LNCaP clone FGC (cell line): ENCODE data around the gene TOP2A.

ENCODE experiments used
- DNase-seq: peaks from one replicate; pipeline ENCODE4 v3.0.0-alpha.2; 2011; ENCODE audit warnings: low read depth
- H3K4me3 ChIP-seq: 2 replicates; pipeline ENCODE4 v1.5.1; 2011; ENCODE audit warnings: mild to moderate bottlenecking, low read depth, low read length, control low read depth
- TF ChIP-seq, protein P1 (sequence below): IDR thresholded peaks from 2 replicates; pipeline ENCODE4 v1.5.1; 2012; ENCODE audit warnings: mild to moderate bottlenecking; ENCODE audit not compliant: control insufficient read depth, insufficient read depth; ENCODE audit errors: extremely low read depth

Gene TOP2A

GRCh38 chr17:40351359-40352236 lies 66.1 kb downstream of the TOP2A start:
- H3K4me3 ChIP-seq, result no peak overlapping the region
- TF ChIP-seq, protein P1, sequence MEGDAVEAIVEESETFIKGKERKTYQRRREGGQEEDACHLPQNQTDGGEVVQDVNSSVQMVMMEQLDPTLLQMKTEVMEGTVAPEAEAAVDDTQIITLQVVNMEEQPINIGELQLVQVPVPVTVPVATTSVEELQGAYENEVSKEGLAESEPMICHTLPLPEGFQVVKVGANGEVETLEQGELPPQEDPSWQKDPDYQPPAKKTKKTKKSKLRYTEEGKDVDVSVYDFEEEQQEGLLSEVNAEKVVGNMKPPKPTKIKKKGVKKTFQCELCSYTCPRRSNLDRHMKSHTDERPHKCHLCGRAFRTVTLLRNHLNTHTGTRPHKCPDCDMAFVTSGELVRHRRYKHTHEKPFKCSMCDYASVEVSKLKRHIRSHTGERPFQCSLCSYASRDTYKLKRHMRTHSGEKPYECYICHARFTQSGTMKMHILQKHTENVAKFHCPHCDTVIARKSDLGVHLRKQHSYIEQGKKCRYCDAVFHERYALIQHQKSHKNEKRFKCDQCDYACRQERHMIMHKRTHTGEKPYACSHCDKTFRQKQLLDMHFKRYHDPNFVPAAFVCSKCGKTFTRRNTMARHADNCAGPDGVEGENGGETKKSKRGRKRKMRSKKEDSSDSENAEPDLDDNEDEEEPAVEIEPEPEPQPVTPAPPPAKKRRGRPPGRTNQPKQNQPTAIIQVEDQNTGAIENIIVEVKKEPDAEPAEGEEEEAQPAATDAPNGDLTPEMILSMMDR, result no peak
- DNase-seq, result no peak

- H3K4me3 ChIP-seq, result no peak overlapping the region
- no peak for DNase-seq
Observed at GRCh38 chr17:40350689-40351358, 66.9 kb downstream of the TOP2A start.

DNA sequence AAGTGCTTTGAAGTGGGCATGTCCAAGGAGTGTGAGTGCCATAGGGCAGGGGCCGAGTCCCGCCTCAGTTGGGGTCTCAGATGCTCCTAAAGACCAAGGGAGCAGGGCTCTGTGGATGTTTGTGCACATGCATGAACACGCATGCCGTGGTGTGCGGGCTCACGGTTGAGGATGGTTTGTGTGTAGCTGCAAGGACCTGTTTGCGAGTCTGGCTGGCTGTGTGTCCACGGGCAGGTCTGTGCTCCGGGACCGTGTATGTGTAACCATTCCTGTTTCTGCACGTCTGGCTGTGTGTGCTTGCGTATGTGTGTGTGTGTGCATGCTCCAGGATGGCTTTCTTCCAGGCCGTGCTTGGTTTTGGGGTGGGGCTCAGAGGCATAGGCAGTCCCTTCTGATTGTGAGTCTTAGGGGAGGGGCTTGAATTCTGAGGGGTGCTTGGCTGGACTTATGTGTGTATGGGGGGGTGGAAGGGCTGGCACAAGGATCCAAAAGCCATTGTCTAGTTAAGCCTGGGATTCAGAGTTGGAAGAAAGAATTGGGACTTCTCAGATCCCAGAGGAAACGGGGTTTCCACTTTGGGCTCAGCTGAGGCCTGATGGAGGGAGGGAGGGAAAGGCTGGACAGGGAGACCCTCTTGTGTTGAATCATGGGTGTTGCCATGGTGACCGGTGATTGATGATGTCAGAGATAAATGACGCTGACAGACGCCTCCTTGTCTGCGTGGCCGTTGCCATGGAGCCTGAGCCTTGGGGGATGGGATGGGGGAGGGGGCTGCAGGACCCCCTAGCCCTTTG lies 67.6 kb downstream of the TOP2A start:
- no peak overlapping the region for H3K4me3 ChIP-seq
- DNase-seq, result no peak
- TF ChIP-seq, protein P1, result no peak

More at GRCh38 chr17:40350689-40351358, 66.9 kb downstream of the TOP2A start:
- TF ChIP-seq, protein P1, result no peak

- no peak for DNase-seq
- H3K4me3 ChIP-seq, result no peak overlapping the region
- TF ChIP-seq, protein P1, result no peak
Observed at GRCh38 chr17:40349477-40349894, 68.2 kb downstream of the TOP2A start.

DNA sequence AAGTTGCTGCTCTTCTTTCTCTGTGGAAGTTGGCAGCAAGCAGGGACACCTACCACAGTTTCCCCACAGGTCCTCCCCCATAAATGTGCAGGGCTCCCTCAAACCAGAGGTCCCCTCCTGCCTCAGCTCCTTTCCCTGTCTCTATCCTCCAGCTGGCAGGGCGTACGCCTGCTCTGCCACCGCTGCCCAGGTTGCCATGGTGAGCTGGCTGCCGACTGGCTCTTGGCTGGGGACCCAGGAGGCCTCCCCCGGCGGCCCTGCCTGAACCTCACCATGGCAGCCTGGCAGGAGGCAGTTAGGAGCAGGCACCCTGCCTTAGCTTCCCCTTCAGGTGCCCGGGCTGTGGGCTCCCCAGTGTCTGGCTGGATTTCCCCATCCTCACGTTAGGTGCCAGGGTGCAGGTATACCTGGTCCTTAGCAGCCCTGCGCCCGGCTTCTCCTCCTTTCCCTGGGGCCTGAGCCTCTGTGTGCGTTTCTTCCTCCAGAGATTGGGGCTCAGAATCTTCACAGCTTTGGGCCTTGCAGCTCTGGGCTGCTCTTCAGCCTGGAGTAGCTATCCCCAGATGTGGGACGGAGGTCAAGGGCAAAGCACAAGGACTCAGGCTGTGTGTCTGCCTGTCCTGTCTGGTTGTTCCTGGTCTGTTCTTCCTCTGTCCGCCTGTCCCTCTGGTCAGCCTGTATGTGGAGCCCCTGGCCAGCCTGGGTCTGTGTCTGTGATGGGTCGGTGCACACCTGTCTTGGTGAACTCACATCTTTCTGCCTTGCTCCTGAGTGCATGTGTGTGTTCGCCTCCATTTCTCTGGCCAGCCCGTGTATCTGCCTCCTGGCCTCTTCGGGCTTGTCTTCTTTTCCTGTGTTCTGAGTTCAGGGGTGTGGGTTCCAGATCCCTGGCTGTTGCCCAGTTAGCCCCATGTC lies 68.9 kb downstream of the TOP2A start:
- no peak for DNase-seq
- TF ChIP-seq, protein P1, result no peak
- H3K4me3 ChIP-seq, result no peak overlapping the region

GRCh38 chr17:40348136-40348504 lies 69.6 kb downstream of the TOP2A start:
- no peak overlapping the region for H3K4me3 ChIP-seq
- DNase-seq, result no peak
- TF ChIP-seq, protein P1, result no peak
